ENCODE measurements around the gene CNIH3.
"Not testable (repeated sequence)": the region's sequence is repeated elsewhere in the genome, so short reads cannot be mapped to it uniquely, and the experiment has no call there.

GRCh38 chr1:224571975-224572374 is 44.1 kb upstream of the CNIH3 start:
- TF ChIP-seq CTCF, POLR2A (IDR thresholded peaks at IDR 0.05): not testable (repeated sequence)
